ENCODE results near the gene HPCA. TPM values are rescaled to one million over a fixed set of nuclear protein-coding genes. Genes with fewer than 3 reads are reported as not detected.

The HPCA gene
- total RNA-seq, 6 experiments from 2014 or later = not detected

GRCh38 chr1:32885676-32886003, 651 bp upstream of the HPCA start:
- DNase-seq (no peak), ATAC-seq (no peak)
- no peak for TF ChIP-seq POLR2A (IDR thresholded peaks at IDR 0.05)
- no peak for TF ChIP-seq CTCF (IDR thresholded peaks at IDR 0.05)
- Histone ChIP-seq H3K4me3 (no peak overlapping the region), H3K27me3 (peaks cover 0 to 16% of the 10 kb centered on the region in 2 donors), H3K36me3 (no peaks in the 10 kb centered on the region), H3K9me3 (no peaks in the 10 kb centered on the region), H3K27ac (no peak overlapping the region), H3K4me1 (no peaks in the 10 kb centered on the region)
- WGBS (ENCODE audit: insufficient coverage, low coverage, low lambda C conversion rate, missing lambda C conversion rate) = 30% methylated on average over 4 of the region's 8 CpGs
- intact Hi-C loops (cut with DNase I) = no loop called here

GRCh38 chr1:32886828-32887414, 630 bp downstream of the HPCA start:
- H3K27me3 ChIP-seq = peaks cover 0 to 16% of the 10 kb centered on the region in 2 donors
- WGBS (ENCODE audit: insufficient coverage, low coverage, low lambda C conversion rate, missing lambda C conversion rate) = 20% methylated on average over 2 of the region's 19 CpGs
- H3K27ac ChIP-seq = no peak overlapping the region
- no peak for ATAC-seq
- H3K9me3 ChIP-seq = no peaks in the 10 kb centered on the region
- H3K4me3 ChIP-seq = no peak overlapping the region
- H3K36me3 ChIP-seq = no peaks in the 10 kb centered on the region
- no peaks in the 10 kb centered on the region for H3K4me1 ChIP-seq
- intact Hi-C loops (cut with DNase I) = no loop called here
- peak in 1 of 3 donors; percentile 6 for DNase-seq
- TF ChIP-seq CTCF (IDR thresholded peaks at IDR 0.05) (no peak), POLR2A (IDR thresholded peaks at IDR 0.05) (no peak)

GRCh38 chr1:32887623-32888022, 1.3 kb downstream of the HPCA start:
- 53% methylated on average over 9 of the region's 12 CpGs for WGBS (ENCODE audit: insufficient coverage, low coverage, low lambda C conversion rate, missing lambda C conversion rate)
- no peak for TF ChIP-seq POLR2A (IDR thresholded peaks at IDR 0.05)
- no peak for TF ChIP-seq CTCF (IDR thresholded peaks at IDR 0.05)
- DNase-seq = peak in 1 of 3 donors; percentile 22

GRCh38 chr1:32888134-32888533, 1.8 kb downstream of the HPCA start:
- no CpG with 5 or more reads among the region's 3 CpGs for WGBS (ENCODE audit: insufficient coverage, low coverage, low lambda C conversion rate, missing lambda C conversion rate)
- no peaks in the 10 kb centered on the region for H3K36me3 ChIP-seq
- TF ChIP-seq POLR2A (IDR thresholded peaks at IDR 0.05) = no peak
- no peak for TF ChIP-seq CTCF (IDR thresholded peaks at IDR 0.05)
- H3K27ac ChIP-seq = no peak overlapping the region
- peaks cover 0 to 4% (median 0%) of the 10 kb centered on the region in 4 donors for H3K4me1 ChIP-seq
- ATAC-seq (no peak), DNase-seq (no peak)
- no peaks in the 10 kb centered on the region for H3K9me3 ChIP-seq
- H3K27me3 ChIP-seq = peaks cover 0 to 16% of the 10 kb centered on the region in 2 donors
- H3K4me3 ChIP-seq = no peak overlapping the region
- intact Hi-C loops (cut with DNase I) = no loop called here

More at GRCh38 chr1:32887623-32888022, 1.3 kb downstream of the HPCA start:
- Histone ChIP-seq H3K9me3 (no peaks in the 10 kb centered on the region), H3K4me1 (no peaks in the 10 kb centered on the region), H3K4me3 (no peak overlapping the region), H3K27me3 (peaks cover 0 to 16% of the 10 kb centered on the region in 2 donors), H3K36me3 (no peaks in the 10 kb centered on the region), H3K27ac (no peak overlapping the region)
- ATAC-seq = no peak
- intact Hi-C loops (cut with DNase I) = no loop called here
